Hepatocyte (in vitro differentiated cells): Measurements from ENCODE around the gene PRPH. TPM values are rescaled to one million over a fixed set of nuclear protein-coding genes. Genes with fewer than 3 reads are reported as not detected.

Source experiments
- DNase-seq: peaks from one replicate; pipeline ENCODE4 v3.0.0-alpha.2; 2016; ENCODE audit warnings: low spot score
- H2AFZ ChIP-seq: fragments of 200-600 bp; sonication (generic); 2 replicates; pipeline ENCODE4 v1.6.0; 2016; ENCODE audit warnings: antibody characterized with exemption, mild to moderate bottlenecking
- H3K27ac ChIP-seq: fragments of 200-600 bp; sonication (generic); 2 replicates; pipeline ENCODE4 v1.5.1; 2016; ENCODE audit warnings: mild to moderate bottlenecking
- H3K27me3 ChIP-seq: fragments of 200-600 bp; sonication (generic); 2 replicates; pipeline ENCODE4 v1.6.1; 2016
- H3K36me3 ChIP-seq: fragments of 200-600 bp; sonication (generic); replicated peaks from 2 replicates; pipeline ENCODE4 v1.5.1; 2016; ENCODE audit warnings: low read depth; ENCODE audit not compliant: insufficient read depth
- H3K4me1 ChIP-seq: fragments of 200-600 bp; sonication (generic); 2 replicates; pipeline ENCODE4 v1.5.1; 2016; ENCODE audit warnings: mild to moderate bottlenecking, moderate library complexity; ENCODE audit not compliant: insufficient read depth
- H3K4me2 ChIP-seq: fragments of 200-600 bp; sonication (generic); 2 replicates; pipeline ENCODE4 v1.6.0; 2016
- H3K4me3 ChIP-seq: fragments of 200-600 bp; sonication (generic); 2 replicates; pipeline ENCODE4 v1.5.1; 2016; ENCODE audit warnings: mild to moderate bottlenecking
- H3K79me2 ChIP-seq: fragments of 200-600 bp; sonication (generic); 2 replicates; pipeline ENCODE4 v1.6.0; 2017; ENCODE audit warnings: mild to moderate bottlenecking
- H3K9me2 ChIP-seq: fragments of 200-600 bp; sonication (generic); replicated peaks from 2 replicates; pipeline ENCODE4 v1.6.0; 2017; ENCODE audit warnings: mild to moderate bottlenecking; ENCODE audit not compliant: insufficient read depth
- H3K9me3 ChIP-seq: fragments of 200-600 bp; sonication (generic); 2 replicates; pipeline ENCODE4 v1.5.1; 2016; ENCODE audit warnings: low read depth, mild to moderate bottlenecking
- H4K20me1 ChIP-seq: fragments of 200-600 bp; sonication (generic); 2 replicates; pipeline ENCODE4 v1.6.0; 2016; ENCODE audit warnings: mild to moderate bottlenecking; ENCODE audit not compliant: insufficient read depth, poor library complexity, severe bottlenecking
- EZH2 ChIP-seq: fragments of 200-600 bp; sonication (generic); IDR thresholded peaks from 2 replicates; pipeline ENCODE4 v1.6.1; 2016; ENCODE audit warnings: antibody characterized with exemption, mild to moderate bottlenecking, borderline replicate concordance
- EZH2phosphoT487 ChIP-seq: fragments of 200-600 bp; sonication (generic); IDR thresholded peaks from one replicate; pipeline ENCODE4 v1.6.1; 2018; ENCODE audit warnings: antibody characterized with exemption, mild to moderate bottlenecking, low read depth, moderate library complexity; ENCODE audit not compliant: unreplicated experiment, severe bottlenecking
- WGBS: methylation state at CpG from one replicate; pipeline ENCODE4 v1.1.6; 2016; ENCODE audit warnings: low lambda C conversion rate; ENCODE audit errors: missing lambda C conversion rate; 5-methylcytosine and 5-hydroxymethylcytosine counted together
- polyA plus RNA-seq: library from polyadenylated mRNA; unstranded; fragments of >200 nt; fragmentation: Nextera tagmentation; extraction: Ambion mirVana; gene quantifications from 2 replicates; pipeline ENCODE4 v1.2.1, GENCODE V29; 2016
- total RNA-seq: library from RNA; depleted of rRNA; stranded (reverse); fragments of >200 nt; gene quantifications from 2 replicates; pipeline ENCODE4 v1.2.3, GENCODE V29; 2014
- TF ChIP-seq, protein P1 (sequence below): fragments of 200-600 bp; sonication (generic); IDR thresholded peaks from 2 replicates; pipeline ENCODE4 v1.5.1; 2016; ENCODE audit warnings: antibody characterized with exemption, mild to moderate bottlenecking; ENCODE audit not compliant: poor library complexity

The PRPH gene
- total and polyA plus RNA-seq, 2 experiments from 2014 or later = 0.70 to 1.7 TPM

DNA sequence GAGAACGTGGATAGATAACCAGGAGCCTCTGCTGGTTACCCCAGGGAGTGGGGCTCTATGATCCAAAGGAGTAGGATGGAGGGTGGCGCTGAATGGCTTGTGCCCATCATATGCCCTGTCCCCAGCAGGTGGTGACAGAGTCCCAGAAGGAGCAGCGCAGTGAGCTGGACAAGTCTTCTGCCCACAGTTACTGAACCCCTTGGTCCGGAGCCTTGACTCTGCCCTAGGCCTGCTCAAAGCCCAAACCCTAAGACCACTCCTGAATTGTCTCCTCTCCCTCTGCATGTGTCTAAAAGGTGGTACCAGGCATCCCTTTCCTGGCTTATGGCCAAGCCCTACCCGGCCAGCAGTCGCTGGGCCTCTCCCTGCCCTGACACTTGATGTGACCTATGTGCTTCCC is 3.2 kb downstream of the PRPH start:
- WGBS = 82% methylated on average over 6 of the region's 6 CpGs
- DNase-seq = no peak
- no peaks in the 10 kb centered on the region for H3K9me3 ChIP-seq
- H3K4me1 ChIP-seq = peaks cover 15% of the 10 kb centered on the region
- no peak overlapping the region for H3K27ac ChIP-seq
- TF ChIP-seq, protein P1, sequence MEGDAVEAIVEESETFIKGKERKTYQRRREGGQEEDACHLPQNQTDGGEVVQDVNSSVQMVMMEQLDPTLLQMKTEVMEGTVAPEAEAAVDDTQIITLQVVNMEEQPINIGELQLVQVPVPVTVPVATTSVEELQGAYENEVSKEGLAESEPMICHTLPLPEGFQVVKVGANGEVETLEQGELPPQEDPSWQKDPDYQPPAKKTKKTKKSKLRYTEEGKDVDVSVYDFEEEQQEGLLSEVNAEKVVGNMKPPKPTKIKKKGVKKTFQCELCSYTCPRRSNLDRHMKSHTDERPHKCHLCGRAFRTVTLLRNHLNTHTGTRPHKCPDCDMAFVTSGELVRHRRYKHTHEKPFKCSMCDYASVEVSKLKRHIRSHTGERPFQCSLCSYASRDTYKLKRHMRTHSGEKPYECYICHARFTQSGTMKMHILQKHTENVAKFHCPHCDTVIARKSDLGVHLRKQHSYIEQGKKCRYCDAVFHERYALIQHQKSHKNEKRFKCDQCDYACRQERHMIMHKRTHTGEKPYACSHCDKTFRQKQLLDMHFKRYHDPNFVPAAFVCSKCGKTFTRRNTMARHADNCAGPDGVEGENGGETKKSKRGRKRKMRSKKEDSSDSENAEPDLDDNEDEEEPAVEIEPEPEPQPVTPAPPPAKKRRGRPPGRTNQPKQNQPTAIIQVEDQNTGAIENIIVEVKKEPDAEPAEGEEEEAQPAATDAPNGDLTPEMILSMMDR = no peak
- no peak for TF ChIP-seq EZH2phosphoT487
- no peak for TF ChIP-seq EZH2
- no peaks in the 10 kb centered on the region for H4K20me1 ChIP-seq
- no peaks in the 10 kb centered on the region for H3K79me2 ChIP-seq
- H2AFZ ChIP-seq = no peak overlapping the region
- no peaks in the 10 kb centered on the region for H3K9me2 ChIP-seq
- no peak overlapping the region for H3K4me2 ChIP-seq
- H3K36me3 ChIP-seq = no peaks in the 10 kb centered on the region
- peaks cover 57% of the 10 kb centered on the region for H3K27me3 ChIP-seq
- no peak overlapping the region for H3K4me3 ChIP-seq

DNA sequence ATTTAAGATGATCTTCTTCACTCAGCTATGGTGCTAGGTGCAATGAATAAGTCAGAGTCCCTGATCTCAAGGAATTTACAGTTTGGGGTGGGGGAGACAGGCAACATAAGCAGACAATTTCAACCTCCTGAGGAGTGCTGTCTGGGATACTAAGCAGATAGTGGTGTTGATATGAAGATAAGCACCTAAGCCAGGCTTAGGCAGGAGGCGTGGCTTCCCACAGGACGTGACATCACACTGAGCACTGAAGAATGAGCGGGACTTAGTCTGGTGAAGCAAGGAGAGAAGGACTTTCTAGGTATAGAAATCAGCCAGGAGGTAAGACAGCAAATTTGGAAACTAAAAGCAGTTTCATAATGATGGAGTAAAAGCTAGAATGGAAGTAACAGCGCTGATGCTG is 6.8 kb downstream of the PRPH start:
- no peak overlapping the region for H2AFZ ChIP-seq
- TF ChIP-seq EZH2phosphoT487 (no peak), EZH2 (no peak)
- TF ChIP-seq, protein P1 = no peak
- H3K9me2 ChIP-seq = no peaks in the 10 kb centered on the region
- H3K36me3 ChIP-seq = no peaks in the 10 kb centered on the region
- H3K9me3 ChIP-seq = no peaks in the 10 kb centered on the region
- no peaks in the 10 kb centered on the region for H3K79me2 ChIP-seq
- no peaks in the 10 kb centered on the region for H4K20me1 ChIP-seq
- H3K27ac ChIP-seq = no peak overlapping the region
- peaks cover 9% of the 10 kb centered on the region for H3K4me1 ChIP-seq
- H3K4me2 ChIP-seq = no peak overlapping the region
- DNase-seq = peak; percentile 26
- 50% methylated on average over 4 of the region's 4 CpGs for WGBS
- H3K4me3 ChIP-seq = no peak overlapping the region
- H3K27me3 ChIP-seq = peaks cover 23% of the 10 kb centered on the region

DNA sequence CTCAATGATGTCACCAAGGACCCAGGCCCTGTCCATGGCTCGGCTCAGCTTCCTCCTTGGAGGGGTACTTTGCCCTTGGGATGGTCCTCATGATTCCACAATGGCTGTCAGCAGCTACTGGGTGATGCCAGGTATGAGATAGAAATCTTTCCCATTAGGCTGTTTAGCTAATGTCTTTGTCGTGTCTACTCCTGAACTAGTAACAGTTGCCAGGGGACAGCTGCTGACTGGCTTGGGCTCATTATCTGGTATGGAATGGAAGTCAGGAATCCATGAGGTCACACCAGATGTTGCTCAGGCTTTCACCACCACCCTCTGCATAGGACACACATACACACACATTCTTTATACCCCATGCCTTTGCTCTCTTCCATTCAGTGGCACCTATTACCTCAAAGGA is 9.2 kb downstream of the PRPH start:
- peaks cover 3% of the 10 kb centered on the region for H3K27me3 ChIP-seq
- WGBS = 41% methylated on average over 2 of the region's 2 CpGs
- no peak overlapping the region for H3K4me2 ChIP-seq

More for the DNA sequence above, 9.2 kb downstream of the PRPH start:
- no peaks in the 10 kb centered on the region for H3K36me3 ChIP-seq
- H3K9me2 ChIP-seq = no peaks in the 10 kb centered on the region
- H3K27ac ChIP-seq = no peak overlapping the region
- no peaks in the 10 kb centered on the region for H3K79me2 ChIP-seq
- no peaks in the 10 kb centered on the region for H3K4me1 ChIP-seq
- no peak overlapping the region for H3K4me3 ChIP-seq
- H3K9me3 ChIP-seq = no peaks in the 10 kb centered on the region
- H2AFZ ChIP-seq = no peak overlapping the region
- TF ChIP-seq, protein P1 = no peak
- TF ChIP-seq EZH2 (no peak), EZH2phosphoT487 (no peak)
- no peak for DNase-seq
- no peaks in the 10 kb centered on the region for H4K20me1 ChIP-seq
